Measurements from ENCODE around the gene HLA-DRB1.
A peak's percentile ranks its signal among the peaks of the same experiment; 100 is the strongest.
"Not testable (repeated sequence)": the region's sequence is repeated elsewhere in the genome, so short reads cannot be mapped to it uniquely, and the experiment has no call there.

HLA-DRB1 gene

DNA sequence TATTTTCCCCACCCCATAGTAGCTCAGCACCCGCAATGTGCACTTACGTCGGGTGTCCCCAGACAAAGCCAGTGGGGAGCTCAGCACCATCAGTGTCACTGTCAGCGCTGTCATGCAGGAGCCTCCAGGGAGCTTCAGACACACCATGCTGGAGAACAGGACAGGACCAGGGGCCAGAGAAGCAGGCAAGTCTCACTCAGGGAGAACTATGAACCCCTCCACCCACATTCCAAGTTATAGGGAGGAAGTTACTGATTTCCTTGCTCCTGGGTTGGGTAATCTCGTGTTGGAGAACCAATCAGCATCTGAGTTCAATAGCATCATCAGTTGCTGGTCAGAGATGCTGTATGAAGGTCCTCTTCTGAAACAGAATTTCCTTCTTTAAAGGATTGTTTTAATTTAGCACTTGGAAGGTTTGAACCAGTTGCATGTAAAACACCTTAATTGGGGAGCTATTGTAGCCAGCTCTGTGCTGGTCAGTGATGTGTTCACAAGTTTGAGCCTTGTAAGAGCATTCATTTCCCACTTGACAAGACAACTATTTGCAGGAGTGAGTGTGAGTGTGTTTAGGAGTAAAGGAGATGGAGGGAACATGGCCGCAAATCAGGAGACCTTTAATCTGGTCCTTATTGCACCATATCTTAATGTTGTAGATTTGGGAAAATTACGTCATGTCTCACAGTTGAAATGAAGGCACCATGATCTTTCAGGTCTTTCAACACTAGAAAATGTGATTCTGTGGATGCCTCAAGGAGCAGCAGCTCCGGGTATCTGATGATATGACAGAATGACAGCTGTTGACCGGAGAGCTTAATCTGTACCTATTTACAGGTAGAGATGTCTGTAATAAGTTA is at the start of gene HLA-DRB1:
Gene HLA-DRB1, minus strand, starts transcription at position 253 of the 854 bp plus-strand sequence. Its CDS starts 106 bp downstream, at position 147.
- peak; percentile 51 for DNase-seq

DNA sequence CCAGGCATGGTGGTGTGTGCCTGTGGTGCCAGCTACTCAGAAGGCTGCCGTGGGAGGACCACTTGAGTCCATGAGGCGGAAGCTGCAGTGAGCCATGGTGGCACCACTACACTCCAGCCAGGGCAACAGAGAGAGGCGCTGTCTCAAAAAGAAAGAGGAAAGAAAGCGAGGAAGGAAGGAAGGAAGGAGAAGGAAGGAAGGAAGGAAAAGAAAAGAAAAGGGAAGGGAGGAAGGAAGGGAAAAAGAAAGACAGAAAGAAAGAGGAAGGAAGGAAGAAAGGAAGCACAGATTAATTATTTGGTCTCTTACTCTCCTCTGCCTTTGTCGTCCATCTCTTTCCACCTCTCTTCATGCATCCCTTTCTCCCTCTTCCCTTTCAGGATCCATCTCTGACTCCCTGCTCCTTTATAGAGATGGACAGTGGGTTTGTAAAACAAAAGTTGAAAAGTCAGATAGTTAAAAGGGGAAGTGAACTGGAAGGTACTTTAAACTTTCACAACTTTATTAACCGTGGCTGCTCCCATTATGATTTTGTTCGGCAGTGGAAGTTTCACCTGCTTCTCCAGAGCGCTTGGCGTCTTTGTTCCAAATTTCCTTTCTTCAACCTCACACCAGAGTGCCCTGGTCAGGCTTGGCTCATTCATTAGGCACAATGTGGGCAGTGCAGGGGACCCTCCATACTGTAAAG is 49.0 kb upstream of the HLA-DRB1 start:
- no peak for DNase-seq

DNA sequence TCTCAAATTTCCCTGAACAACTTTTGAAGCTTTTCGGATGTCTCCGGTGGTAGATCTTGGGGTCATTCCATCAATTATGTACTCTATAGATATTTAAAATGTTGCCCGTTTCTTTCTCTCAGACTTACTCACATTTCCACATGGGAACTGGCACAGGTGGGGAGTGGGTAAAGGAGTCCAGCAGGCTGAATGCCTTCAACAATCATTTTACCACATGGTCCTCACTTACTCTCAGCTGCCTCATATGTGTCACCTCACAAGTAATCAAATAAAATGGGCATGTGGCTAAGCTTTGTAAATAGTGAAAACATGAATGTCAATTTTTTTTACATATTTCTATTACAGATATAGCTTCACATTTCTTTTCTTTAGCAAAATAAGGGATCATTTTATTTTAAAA is 48.2 kb upstream of the HLA-DRB1 start:
- no peak for DNase-seq

DNA sequence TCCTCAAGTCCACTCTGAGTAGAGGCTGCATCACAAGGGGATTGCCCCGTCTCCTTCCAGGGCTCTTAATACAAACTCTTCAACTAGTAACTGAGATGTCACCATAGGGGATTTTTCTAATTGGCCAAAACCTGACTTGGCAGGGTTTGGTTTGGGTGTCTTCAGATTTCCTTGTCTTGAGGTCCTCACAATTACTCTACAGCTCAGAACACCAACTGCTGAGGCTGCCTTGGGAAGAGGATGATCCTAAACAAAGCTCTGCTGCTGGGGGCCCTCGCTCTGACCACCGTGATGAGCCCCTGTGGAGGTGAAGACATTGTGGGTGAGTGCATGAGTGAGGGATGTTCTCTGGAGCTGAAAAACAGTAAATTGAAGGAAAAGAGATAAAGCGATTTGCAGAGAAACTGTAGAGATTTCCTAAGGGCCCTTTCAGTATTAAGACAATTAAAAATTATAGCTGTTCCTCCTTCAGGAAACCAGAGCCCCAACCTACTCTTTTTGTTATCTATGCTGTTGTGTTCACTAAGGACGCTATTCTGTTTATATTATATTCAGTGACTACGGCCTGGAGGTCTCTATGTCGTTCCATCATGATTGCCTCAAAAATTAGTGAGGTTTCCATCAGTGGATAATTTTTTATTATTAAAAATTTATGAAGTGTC is 47.7 kb upstream of the HLA-DRB1 start, which contains the start of gene HLA-DQA1:
Gene HLA-DQA1, plus strand, starts transcription at position 188 of the 662 bp plus-strand sequence. Its CDS starts 53 bp downstream, at position 241.
- DNase-seq: peak; percentile 37

DNA sequence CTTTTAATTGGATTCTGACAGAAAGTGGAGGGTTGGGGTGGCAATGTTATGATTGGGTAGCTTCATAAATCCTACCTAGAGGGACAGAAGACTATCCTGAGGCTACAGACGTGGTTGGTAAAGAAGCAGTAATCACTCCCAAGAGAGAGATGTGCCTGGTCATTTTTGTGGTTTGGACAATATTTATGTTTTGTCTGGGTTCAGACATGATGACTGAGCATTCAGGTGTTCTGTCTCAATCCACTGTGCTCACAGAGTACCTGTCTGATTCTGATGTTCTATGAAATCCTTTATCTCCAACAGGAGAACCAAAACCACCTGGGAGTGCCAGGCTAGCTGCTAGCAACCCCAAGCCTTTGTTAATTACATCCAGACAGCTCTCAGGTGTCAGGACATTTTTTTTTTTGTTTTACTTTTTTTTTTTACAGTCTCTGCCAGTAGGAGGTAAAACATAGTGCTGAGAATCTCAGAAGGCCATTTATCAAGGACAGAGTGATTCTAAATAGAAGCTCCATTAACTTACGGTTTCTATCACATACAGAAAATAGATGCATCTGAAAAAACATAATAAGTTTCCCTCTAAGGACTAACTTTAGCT is 46.0 kb upstream of the HLA-DRB1 start:
- DNase-seq: no peak

DNA sequence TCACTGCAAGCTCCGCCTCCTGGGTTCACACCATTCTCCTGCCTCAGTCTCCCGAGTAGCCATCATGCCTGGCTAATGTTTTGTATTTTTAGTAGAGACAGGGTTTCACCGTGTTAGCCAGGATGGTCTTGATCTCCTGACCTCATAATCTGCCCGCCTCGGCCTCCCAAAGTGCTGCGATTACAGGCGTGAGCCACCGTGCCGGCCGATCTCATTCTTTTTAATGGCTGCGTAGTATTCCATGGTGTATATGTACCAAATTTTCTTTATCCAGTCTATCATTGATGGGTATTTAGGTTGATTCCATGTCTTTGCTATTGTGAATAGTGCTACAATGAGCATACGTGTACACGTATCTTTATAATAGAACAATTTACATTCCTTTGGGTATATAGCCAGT is 40.1 kb upstream of the HLA-DRB1 start:
- DNase-seq: not testable (repeated sequence)

DNA sequence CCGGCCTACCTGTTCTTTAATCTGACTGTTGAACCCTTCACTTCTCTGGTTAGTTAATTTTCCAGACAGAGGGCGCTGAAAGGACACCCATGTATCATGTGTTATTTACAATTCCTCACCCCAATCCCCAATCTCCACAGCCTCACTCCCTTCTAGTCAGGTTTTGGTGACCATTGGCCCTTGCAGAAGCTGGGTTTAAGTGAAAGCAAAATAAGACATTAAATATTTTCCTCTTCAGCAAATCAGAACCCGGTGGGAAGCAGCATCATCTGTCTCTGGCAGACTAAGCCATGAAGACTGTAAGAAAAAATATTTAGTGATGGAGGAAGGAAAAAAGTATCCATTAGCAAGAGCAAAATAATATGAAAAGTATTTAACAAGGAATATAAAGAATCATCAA is 38.2 kb upstream of the HLA-DRB1 start:
- peak; percentile 56 for DNase-seq

DNA sequence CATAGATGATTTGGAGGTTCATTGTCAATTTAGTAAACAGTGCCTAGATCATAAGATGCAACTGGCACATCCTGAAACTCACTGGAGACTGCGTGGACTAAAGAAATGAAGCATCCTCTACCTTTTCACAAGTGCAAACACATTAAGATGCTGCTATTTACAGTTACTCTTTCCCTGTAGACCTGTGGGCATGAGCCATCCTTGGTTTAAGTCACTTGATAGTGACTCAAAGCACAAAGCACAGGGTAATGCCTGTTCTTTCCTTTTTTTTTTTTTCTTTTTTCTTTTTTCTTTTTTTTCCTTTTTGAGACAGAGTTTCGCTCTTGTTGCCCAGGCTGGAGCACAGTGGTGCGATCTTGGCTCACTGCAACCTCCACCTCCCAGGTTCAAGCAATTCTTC is 37.6 kb upstream of the HLA-DRB1 start:
- no peak for DNase-seq

DNA sequence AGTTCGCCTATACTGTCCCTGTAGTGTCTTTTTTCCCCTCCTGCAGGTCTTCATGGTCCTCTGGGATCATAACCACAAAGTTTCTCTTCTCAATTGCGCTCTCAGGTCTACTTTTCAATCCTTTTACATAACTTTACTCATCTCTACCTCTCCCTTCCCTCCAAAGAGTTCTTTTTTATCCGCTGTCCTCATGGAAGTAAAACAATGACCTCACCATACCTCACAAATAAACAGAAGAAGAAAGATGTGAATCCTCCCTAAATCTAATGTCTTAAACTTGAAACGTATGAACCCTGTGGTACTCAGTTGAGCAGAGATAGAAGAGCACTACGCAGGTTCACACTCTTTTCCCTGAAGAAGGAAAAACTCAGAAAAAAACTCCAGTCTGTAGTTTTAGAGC is 35.5 kb upstream of the HLA-DRB1 start:
- no peak for DNase-seq

DNA sequence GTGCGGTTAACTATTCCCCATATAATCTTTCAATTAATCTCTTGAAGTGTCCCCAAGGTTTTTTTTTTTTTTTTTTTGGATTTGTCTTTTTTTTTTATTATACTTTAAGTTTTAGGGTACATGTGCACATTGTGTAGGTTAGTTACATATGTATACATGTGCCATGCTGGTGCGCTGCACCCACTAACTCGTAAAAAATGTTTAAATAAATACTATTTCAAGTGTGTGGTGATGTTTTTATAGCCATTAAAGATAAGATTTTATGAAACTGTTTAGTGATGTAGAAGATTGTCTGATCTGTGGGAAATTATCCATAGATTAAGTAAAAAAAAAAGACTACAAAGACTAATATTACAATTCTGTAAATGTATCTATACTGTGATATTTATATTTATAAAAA is 34.9 kb upstream of the HLA-DRB1 start:
- DNase-seq: no peak

DNA sequence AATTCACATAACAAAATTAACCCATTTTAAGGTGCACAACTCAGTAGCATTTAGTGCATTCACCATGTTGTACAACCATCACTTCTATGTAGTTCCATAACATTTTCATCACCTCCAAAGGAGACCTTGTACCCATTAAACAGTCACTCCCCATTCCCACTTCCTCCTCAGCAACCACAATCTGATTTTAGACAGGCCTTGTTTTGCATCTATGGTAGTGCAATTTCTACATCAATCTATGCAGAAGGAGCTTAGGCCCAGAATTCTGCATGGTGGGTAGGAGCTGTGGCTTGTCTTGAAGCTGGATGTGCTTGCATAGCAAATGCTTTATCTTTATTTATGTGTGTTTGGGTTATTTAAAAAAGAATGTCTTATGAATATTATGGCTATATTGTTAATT is 34.0 kb upstream of the HLA-DRB1 start:
- peak; percentile 62 for DNase-seq

DNA sequence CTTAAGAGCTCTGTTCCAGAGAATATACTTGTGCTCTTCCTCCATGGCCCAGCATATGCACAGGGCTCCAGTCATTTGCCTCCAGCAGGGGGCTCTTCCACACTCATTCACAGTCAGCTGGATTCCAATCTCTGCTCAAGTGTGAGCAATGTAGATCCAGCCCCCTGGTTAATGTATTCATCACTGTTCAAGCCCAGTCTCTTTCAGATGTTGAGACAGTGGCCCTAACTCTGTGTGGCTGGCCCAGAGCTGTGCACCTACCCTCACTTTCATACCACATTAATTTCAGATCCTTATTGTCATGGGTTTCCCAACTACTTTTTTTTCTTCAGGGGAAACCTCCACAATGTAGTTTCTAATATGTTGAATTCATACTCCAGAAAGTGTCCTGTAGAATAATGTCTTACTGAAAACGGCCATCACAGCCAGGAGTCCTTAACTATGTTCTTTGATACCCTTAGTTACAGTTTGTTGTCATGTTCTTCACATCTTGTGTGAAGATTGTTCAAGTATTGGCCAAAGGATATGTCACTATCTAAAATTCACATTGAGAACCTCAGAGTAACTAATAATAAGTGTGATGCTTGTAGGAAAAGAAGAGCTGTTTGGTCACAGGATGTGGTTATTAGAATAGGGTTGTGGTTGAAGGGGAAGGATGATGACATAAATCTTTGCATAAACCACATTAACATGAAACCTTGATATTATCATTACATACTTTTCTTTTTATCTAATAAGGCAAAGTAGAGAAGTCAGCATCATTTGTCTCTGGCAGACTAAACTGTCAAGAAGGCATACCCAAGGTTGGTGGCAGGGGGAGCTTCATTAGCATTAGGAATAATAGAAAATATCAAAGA is 33.1 kb upstream of the HLA-DRB1 start:
- peak; percentile 80 for DNase-seq

DNA sequence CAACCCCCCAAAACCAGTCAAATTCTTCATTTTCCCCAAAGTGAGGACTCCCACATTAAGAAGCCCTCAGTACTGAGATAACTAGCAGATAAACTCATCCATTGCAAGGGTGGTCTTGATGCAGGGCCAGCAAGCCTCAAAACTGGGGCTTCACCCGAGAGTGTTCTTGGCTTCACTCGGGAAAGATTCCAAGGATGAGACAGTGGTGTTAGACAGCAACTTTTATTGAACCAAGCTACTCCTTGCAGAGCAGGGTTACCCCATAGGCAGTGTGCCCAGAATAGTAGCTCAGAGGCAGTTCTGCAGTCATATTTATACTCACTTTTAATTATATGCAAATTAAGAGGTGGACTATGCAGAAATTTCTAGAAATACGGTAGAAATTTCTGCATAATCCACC is 31.7 kb upstream of the HLA-DRB1 start:
- no peak for DNase-seq

DNA sequence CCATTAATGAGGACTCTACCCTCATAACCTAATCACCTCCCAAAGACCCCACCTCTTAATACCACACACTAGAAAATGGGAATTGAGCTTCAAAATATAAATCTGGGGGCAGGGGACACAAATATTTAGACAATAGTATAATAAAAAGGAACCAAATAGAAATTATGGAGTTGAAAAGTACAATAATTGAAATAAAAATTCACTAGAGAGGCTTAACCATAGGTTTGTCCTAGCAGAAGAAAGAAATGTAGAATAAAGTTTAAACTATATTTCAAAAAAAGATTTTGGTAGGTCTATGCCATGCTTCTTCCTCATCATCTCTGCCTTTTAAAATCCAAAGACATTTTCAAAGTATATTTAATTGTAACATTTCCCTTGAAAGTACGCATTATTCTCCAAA is 28.1 kb upstream of the HLA-DRB1 start:
- DNase-seq: no peak

DNA sequence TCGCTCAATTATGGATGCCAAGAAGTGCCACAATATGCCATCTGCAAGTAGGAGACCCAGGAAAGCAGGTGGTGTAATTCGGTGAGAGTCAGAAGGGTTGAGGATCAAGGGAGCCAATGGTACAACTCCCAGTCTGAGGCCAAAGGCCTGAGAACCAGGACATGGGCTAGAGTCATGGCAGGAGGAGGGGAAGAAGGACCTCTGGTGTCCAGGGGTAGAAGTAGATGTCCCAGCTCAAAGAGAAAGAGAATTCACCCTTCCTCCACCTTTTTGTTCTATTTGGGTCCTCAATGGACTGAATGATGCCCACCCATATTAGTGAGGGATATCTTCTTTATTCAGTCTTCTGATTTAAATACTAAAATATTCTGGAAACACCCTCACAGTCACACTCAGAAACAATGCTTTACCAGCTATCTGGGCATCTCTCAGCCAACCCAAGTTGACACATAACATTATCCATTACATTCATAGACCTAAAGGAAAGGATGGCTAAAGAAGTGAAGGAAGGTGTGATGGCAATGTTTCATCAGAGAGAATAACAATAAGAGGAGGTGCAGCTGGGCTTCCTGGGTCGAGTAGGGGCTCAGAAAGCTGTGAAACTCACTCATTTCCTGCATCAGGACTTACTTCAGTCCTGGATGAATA is 26.4 kb upstream of the HLA-DRB1 start:
- DNase-seq: no peak

DNA sequence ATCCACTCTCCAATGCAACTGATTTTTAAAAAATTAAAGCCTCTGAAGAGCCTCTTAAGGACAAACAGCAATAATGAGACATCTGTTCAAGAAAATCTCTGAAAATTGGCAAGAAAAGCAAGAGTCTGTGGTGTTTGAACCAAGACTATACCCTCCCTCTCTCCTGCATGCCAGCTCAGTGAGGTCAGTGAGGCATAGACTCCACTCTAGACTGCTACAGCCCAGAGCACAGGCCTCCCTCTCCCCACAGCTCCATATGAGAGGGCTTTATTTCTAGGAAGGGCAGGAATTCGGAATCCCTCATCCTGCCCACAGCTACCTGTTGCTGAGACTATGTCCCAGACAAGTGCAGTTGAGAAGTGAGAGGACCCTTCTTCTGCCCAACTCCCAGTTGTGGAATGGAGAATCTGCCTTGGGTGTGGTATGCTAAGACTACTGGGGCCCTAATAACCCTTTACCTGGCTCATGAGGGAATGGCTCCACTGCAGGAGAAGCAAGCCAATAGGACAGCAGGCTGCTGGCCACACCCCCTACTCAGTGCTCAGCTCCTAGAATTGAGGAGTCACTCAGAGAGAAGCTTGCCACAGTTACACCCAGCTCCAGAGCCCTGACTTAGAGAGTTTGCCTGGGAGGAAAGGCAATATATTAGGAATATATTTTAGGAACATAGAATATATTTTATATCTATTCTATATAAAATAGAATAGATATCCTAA is 24.9 kb upstream of the HLA-DRB1 start:
- DNase-seq: no peak

DNA sequence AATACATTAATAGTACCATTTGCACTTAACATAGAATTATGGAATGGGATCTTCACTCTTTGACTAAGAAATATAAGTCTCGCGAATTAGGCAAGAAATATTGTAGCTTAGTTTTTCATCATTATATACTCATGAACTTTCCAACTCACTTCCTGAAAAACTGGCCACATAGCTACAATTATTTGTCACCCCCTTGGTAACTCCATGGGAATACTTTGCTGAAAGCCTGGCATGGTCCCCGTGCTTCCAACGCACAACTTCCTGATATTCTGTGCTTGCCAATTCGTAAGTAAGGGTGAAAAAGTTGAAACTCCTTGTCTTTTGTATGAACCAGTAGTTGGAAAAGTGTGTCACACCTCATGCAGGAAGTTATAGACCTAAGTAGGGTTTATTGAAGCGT is 23.8 kb upstream of the HLA-DRB1 start:
- no peak for DNase-seq

DNA sequence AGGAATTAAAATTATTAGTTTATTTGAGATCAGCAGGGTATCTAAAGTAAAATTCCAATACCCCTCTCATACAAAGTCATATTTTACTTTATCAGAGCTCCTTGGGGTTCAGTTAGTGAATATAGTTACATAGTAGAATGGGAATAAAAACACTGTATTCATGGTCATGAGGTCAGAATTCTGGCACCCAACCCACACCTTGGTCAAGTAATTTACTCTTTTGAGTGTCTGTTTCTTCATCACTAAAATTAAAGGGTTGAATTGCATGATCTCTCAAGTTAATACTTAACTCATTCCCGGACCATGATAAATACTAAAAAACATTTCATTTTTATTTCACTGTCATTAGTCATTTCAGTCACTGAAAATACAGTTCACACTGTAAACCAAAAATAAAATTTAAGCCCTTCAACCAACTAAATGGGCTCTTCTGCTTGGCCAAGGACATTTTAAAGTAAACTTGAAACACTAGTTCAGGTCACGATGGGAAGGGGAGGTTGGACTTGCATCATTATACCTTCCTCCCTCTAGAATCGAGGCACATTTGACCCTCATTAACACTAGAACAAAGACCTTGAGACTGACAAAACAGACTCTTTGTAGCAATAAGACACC is 21.1 kb upstream of the HLA-DRB1 start:
- peak; percentile 44 for DNase-seq

DNA sequence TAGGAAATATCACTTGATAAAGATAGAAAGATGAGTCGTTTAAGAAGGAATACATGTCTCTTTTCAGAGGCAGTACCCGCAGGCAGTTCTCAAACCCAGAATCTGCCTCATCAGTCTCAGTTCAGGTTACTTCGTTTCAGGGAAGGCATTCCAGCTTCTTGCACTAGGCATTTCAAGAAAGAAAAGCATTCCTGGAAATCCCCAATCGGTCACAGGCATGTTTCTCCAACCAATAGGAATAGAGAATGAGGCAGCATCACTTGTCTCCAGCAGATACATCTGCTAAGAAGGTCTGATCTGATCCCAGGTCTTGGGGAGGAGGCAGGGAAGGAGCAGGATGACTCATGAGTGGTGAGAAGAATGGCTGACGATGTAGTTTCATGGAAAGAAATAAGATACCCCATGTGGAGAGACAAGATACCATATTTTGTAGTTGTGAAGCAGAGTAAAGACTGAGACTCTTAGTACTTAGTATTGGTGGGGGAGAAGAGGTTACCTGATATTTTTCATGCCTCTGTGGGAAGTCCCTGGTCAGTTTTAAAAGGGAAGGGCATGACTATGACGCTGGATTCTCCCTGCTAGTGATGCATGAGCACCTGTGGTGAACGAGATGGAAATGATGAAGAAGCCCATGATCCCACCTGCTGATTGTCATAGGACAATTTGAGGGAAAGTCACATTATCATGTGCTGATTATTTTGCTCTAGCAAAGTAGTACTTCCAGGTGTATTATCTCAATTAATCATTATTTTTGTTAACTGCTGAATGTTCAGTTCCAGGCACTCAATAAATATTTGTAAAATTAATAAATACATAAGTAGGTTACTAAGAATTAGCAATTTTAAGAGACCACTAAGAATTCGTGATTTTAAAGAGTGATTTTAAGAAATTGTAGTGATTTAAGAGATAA is 20.3 kb upstream of the HLA-DRB1 start:
- DNase-seq: peak; percentile 78

DNA sequence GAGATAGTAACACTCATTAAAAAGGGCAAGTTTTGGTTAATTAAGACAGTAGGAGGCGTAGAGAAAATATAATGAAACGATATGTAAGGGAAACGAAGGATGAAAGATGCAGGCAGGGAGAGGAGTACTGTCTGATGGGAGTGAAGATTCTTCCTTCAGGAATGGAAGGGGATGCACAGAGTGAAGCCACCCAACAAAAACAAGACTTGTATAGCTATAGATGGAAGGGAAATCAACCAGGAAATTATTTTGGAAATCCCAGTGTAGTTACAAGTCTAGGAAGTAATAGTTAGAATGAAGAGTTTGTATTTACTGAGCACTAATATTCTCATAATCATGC is 19.7 kb upstream of the HLA-DRB1 start:
- DNase-seq: no peak
